HG03521 (cell line): ENCODE data around the gene TADA2B.

Source experiments
- ATAC-seq: cut with Tn5 transposase; IDR thresholded peaks from one replicate; pipeline ENCODE4 v1.9.1; 2021; ENCODE audit warnings: mild to moderate bottlenecking, moderate library complexity; ENCODE audit not compliant: unreplicated experiment

TADA2B gene

GRCh38 chr4:7016512-7016911 lies 26.7 kb upstream of the TADA2B start:
- ATAC-seq = no peak

GRCh38 chr4:7017446-7018048 lies 25.6 kb upstream of the TADA2B start:
- no peak for ATAC-seq

- no peak for ATAC-seq
Observed at GRCh38 chr4:7018281-7018680, 24.9 kb upstream of the TADA2B start.

GRCh38 chr4:7019367-7019766 lies 23.8 kb upstream of the TADA2B start:
- no peak for ATAC-seq

- no peak for ATAC-seq
Observed at GRCh38 chr4:7020290-7020689, 22.9 kb upstream of the TADA2B start.

GRCh38 chr4:7020856-7021255 lies 22.3 kb upstream of the TADA2B start:
- no peak for ATAC-seq

GRCh38 chr4:7021355-7021754 lies 21.8 kb upstream of the TADA2B start:
- no peak for ATAC-seq

GRCh38 chr4:7021930-7022664 lies 21.1 kb upstream of the TADA2B start:
- ATAC-seq = no peak

- no peak for ATAC-seq
Observed at GRCh38 chr4:7023486-7023885, 19.7 kb upstream of the TADA2B start.

GRCh38 chr4:7023901-7024300 lies 19.3 kb upstream of the TADA2B start:
- no peak for ATAC-seq

GRCh38 chr4:7024336-7024890 lies 18.8 kb upstream of the TADA2B start:
- ATAC-seq = no peak

- ATAC-seq = no peak
Observed at GRCh38 chr4:7025040-7025602, 18.1 kb upstream of the TADA2B start.

- ATAC-seq = no peak
Observed at GRCh38 chr4:7026107-7026506, 17.1 kb upstream of the TADA2B start.

GRCh38 chr4:7027284-7027683 lies 15.9 kb upstream of the TADA2B start:
- ATAC-seq = no peak

- no peak for ATAC-seq
Observed at GRCh38 chr4:7027913-7028312, 15.3 kb upstream of the TADA2B start.

GRCh38 chr4:7029212-7029611 lies 14.0 kb upstream of the TADA2B start:
- ATAC-seq = no peak

- ATAC-seq = no peak
Observed at GRCh38 chr4:7029921-7030320, 13.3 kb upstream of the TADA2B start.

- no peak for ATAC-seq
Observed at GRCh38 chr4:7030856-7031255, 12.3 kb upstream of the TADA2B start.

- no peak for ATAC-seq
Observed at GRCh38 chr4:7031558-7032449, 11.4 kb upstream of the TADA2B start.

GRCh38 chr4:7032596-7032995 lies 10.6 kb upstream of the TADA2B start:
- no peak for ATAC-seq
